ENCODE results near the gene GRIA3.

GRCh38 chrX:123223859-123224258 lies 39.8 kb downstream of the GRIA3 start:
- TF ChIP-seq CTCF (IDR thresholded peaks at IDR 0.05; ENCODE audit: insufficient read depth, low read depth, low read length) (no peak), EZH2 (IDR thresholded peaks at IDR 0.05; ENCODE audit: insufficient read depth, low read length) (no peak)
